Ishikawa (cell line): ENCODE data around the gene CLDN2.

Experiments
- EP300 ChIP-seq: IDR thresholded peaks from 2 replicates; pipeline ENCODE4 v1.6.1; 2012; ENCODE audit warnings: borderline replicate concordance
- TEAD4 ChIP-seq: IDR thresholded peaks from 2 replicates; pipeline ENCODE4 v1.6.1; 2012
- YY1 ChIP-seq: IDR thresholded peaks from 2 replicates; pipeline ENCODE4 v1.6.1; 2012; ENCODE audit warnings: low read depth

- TF ChIP-seq TEAD4: no peak
- TF ChIP-seq EP300: no peak
- no peak for TF ChIP-seq YY1
Measured at GRCh38 chrX:106954041-106954440, 33.8 kb downstream of the CLDN2 start.
